GM18951 (cell line): Measurements from ENCODE around the gene IGSF5.

Experiments
- POLR2A ChIP-seq: IDR thresholded peaks from 4 replicates; pipeline ENCODE4 v1.6.1; 2011; ENCODE audit warnings: mild to moderate bottlenecking; ENCODE audit not compliant: insufficient read length, insufficient read depth; ENCODE audit errors: extremely low read depth
- in situ Hi-C: fragments of 300-500 bp; cut with MboI; formaldehyde crosslinking; loops from one replicate; pipeline ENCODE4 v1.12.0; 2022; ENCODE audit warnings: low sequenced_read_pairs, mixed read lengths, inconsistent platforms; ENCODE audit not compliant: unreplicated experiment

IGSF5 gene

GRCh38 chr21:39818557-39818956 lies 73.6 kb downstream of the IGSF5 start:
- in situ Hi-C loops: no loop called here
- TF ChIP-seq POLR2A: no peak

DNA sequence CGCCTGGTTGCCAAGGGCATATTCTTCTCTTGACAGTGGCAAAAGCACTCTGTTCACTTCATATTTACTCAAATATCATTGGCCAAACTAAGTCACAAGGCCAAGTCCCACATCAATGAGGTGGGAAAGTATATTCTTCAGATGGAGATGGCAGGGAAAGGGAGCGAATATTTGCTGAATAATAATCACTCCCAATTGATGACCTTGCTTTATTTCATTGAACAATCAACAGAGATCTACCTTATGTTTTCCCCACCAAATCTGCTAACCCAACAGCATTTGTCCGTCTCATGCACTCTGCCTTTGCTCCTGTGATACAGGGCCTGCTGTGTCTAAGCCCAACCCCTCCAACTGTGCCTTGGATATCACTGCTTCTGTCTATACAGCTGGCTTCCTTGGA lies 77.1 kb downstream of the IGSF5 start:
- no peak for TF ChIP-seq POLR2A
- in situ Hi-C loops: no loop called here

- TF ChIP-seq POLR2A: no peak
- in situ Hi-C loops: no loop called here
Observed at GRCh38 chr21:39825250-39825649, 80.3 kb downstream of the IGSF5 start.

- in situ Hi-C loops: no loop called here
Observed at GRCh38 chr21:39834543-39834942, 89.6 kb downstream of the IGSF5 start.

GRCh38 chr21:39837861-39838359 lies 92.9 kb downstream of the IGSF5 start:
- no peak for TF ChIP-seq POLR2A
- in situ Hi-C loops: no loop called here

More at GRCh38 chr21:39834543-39834942, 89.6 kb downstream of the IGSF5 start:
- TF ChIP-seq POLR2A: no peak

GRCh38 chr21:39840373-39841097 lies 95.6 kb downstream of the IGSF5 start:
- in situ Hi-C loops: no loop called here
- no peak for TF ChIP-seq POLR2A

DNA sequence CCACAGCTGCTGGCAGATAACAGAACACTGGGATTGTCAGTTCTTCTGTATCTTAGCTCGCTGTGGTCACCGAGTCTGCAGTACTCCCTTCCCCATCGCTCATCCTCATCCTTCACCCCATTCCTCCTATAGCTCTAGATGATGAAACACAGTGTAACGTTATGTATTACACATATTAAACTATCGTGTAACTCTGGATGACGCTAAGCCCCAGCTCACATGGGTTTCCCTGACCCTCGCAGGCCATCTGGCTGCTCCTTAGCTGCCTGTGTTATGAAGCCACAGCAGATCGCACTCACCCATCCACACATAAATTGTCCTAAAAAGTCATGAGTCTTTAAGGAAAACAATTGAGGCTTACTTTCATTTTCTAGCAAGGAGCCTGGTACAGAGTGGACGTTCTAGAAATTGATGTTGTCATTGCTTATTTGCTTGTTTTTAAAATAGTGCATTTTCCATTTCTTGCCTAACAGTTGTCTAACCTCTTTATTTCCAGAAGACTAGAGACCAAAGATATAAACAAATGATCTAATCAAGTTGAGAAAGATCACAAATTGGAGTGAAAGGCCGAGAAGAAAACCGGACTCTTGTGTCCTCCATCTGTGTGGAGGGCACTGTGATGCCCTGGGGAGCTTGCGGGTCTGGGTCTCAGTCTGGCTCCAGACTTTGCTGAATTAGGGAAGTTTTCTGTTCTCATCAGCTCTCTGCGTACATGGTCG lies 97.9 kb downstream of the IGSF5 start:
- TF ChIP-seq POLR2A: no peak
- in situ Hi-C loops: no loop called here

GRCh38 chr21:39843483-39843882 lies 98.5 kb downstream of the IGSF5 start:
- no peak for TF ChIP-seq POLR2A
- in situ Hi-C loops: no loop called here

DNA sequence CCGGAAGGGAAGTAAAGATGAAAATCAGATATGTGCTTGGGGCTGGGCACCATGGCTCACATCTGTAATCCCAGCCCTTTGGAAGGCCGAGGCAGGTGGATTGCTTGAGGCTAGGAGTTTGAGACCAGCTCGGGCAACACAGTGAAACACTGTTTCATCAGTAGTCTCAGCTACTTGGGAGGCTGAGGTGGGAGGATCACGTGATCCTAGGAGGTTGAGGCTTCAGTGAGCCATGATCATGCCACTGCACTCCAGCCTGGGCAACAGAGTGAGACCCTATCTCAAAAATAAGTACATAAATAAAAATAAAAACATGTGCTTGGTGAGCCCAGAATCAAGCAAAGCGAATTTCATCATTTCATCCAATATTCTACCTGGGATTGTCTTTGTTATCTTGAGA lies 98.9 kb downstream of the IGSF5 start:
- no peak for TF ChIP-seq POLR2A
- in situ Hi-C loops: no loop called here

- no peak for TF ChIP-seq POLR2A
- in situ Hi-C loops: no loop called here
Observed at GRCh38 chr21:39845571-39846130, 100.7 kb downstream of the IGSF5 start.

- TF ChIP-seq POLR2A: no peak
Observed at GRCh38 chr21:39847877-39848276, 102.9 kb downstream of the IGSF5 start.

GRCh38 chr21:39849014-39849655 lies 104.2 kb downstream of the IGSF5 start:
- in situ Hi-C loops: no loop called here

More at GRCh38 chr21:39847877-39848276, 102.9 kb downstream of the IGSF5 start:
- in situ Hi-C loops: no loop called here

GRCh38 chr21:39850333-39850732 lies 105.3 kb downstream of the IGSF5 start:
- TF ChIP-seq POLR2A: no peak
- in situ Hi-C loops: no loop called here

More at GRCh38 chr21:39849014-39849655, 104.2 kb downstream of the IGSF5 start:
- no peak for TF ChIP-seq POLR2A
